AG20443 (cell line): ENCODE measurements around the gene FXYD1.
"Not testable (repeated sequence)": the region's sequence is repeated elsewhere in the genome, so short reads cannot be mapped to it uniquely, and the experiment has no call there.

Experiments used
- DNase-seq: peaks from one replicate; pipeline ENCODE4 v3.0.0; 2012; ENCODE audit warnings: low spot score, mixed read lengths

The FXYD1 gene

DNA sequence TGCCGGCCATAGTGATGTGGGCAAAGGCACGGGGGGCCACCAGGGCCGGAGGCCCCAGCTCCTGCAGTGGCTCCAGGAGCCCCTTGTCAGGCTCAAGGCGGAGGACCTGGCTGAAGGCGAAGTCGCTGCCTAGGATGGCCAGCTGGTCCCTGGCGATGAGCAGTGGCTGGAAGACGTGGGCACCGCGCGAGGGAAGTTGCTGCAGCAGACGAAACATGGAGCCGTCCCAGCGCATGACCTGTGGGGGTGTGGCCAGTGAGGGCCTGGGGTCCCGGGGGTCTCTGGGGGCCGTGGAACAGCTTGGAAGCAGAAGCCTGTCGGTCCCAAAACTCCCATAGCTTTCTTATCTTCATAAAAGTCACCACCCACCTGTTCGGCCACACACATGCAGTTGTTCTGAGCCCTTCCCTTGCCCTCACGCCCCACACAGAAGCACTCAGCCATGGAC lies 13.3 kb upstream of the FXYD1 start:
- DNase-seq: no peak

DNA sequence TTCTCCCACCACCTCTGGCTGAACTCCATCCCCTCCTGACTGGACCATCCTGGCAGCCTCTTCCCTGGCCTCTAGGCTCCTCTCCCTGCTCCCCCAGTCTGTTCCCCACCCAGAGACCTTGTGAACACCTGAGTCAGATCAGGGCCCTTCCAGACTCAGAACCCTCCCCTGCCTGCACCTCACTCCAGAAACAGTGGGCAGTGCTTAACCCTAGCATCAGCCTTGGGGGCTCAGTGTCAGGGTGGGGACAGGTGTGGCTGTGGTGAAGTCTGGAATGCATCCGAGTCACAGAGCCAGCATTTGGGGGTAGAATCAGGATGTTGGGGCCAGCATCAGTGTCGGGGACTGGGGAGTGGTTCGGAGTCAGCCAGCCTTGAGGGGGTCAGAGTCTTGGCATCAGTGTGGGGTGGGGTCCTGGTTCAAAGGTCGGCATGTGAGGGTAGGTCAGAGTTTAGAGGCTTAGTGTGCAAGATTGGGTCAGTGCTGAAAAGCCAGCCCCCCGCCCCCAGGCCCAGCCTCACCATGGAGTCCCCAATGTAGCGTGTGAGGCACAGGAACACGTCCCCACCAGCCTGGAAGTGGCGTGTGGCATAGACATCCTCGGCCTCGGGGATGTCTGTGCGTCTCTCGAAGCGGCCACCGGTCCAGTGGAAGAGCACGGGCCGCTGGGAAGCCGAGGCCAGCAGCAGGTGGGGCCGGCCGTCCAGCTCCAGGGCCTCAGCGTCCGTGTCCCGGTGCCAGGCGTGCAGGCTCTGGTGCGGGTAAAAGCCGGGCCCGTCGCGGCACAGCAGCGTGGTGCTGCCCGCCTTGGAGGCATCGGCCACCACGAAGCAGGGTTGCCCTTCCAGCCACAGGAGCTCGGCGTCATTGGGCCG lies 12.6 kb upstream of the FXYD1 start:
- DNase-seq: no peak

DNA sequence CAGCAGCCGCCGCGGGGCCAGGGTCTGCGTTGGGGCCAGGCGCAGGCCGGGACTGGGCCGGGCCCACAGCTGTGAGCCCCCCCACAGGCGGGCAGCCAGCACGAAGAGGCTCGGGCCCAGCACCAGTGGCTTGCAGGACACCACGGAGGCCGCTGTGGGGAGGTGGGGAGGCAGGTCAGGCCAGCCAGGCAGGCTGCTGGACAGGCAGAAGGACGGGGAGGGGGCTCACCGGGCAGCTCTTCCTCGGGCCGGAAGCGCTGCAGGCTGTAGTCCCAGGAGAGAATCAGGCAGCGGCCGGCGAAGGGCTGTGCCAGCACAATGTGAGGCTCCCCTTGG lies 12.0 kb upstream of the FXYD1 start:
- DNase-seq: no peak

DNA sequence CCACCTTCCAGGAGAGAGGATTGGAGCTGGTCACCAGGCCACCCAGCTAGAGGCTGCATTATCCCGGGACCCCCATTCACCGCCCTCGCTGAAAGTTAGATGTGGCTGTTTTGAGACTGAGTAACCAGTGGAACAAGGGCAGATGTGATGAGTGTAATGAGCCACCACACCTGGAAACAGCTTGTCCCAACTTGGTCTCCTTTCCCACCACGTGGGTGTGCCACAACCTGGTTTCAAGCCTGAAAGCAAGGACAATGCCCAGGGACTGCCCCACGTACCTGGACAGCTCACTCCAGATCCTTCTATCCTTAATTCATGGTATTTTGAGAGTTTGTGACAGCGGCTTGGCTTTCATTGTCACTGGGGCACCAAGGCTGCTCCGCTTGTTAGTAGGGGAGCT lies 10.8 kb upstream of the FXYD1 start:
- DNase-seq: no peak

DNA sequence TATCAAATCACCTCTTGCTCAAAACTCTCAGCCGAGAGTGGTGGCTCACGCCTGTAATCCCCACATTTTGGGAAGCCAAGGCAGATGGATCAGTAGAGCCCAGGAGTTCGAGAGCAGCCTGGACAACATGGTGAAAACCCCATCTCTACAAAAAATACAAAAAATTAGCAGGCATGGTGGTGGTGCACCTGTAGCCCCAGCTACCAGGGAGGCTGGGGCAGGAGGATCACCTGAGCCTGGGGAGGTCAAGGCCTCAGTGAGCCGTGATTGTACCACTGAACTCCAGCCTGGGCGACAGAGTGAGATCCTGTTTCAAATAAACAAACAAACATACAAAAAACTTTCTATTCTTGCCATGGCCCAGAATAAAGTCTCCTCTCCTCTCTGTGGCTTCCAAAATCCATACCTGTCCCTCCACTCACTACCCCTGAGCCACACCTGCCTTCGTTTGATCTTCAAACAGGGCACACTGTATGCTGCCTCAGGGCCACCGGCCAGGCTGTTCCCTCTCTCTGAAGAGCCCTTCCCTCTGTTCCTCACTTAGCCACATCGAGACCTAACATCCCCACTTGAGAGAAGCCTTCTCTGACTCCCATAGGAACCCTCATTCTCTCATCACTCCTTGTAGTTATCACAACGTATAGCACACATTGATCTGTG lies 10.1 kb upstream of the FXYD1 start:
- DNase-seq: no peak

DNA sequence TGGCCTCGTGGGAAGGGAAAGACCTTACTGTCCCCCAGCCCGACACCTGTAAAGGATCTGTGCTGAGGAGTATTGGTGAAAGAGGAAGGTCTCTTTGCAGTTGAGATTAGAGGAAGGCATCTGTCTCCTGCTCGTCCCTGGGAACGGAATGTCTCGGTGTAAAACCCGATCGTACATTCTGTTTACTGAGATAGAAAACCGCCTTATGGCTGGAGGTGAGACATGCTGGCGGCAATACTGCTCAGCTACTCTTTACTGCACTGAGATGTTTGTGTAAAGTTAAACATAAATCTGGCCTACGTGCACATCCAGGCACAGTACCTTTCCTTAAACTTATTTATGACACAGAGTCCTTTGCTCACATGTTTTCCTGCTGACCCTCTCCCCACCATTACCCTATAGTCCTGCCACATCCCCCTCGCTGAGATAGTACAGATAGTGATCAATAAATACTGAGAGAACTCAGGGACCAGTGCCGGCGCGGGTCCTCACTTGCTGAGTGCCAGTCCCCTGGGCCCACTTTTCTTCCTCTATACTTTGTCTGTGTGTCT lies 8.8 kb upstream of the FXYD1 start:
- not testable (repeated sequence) for DNase-seq

DNA sequence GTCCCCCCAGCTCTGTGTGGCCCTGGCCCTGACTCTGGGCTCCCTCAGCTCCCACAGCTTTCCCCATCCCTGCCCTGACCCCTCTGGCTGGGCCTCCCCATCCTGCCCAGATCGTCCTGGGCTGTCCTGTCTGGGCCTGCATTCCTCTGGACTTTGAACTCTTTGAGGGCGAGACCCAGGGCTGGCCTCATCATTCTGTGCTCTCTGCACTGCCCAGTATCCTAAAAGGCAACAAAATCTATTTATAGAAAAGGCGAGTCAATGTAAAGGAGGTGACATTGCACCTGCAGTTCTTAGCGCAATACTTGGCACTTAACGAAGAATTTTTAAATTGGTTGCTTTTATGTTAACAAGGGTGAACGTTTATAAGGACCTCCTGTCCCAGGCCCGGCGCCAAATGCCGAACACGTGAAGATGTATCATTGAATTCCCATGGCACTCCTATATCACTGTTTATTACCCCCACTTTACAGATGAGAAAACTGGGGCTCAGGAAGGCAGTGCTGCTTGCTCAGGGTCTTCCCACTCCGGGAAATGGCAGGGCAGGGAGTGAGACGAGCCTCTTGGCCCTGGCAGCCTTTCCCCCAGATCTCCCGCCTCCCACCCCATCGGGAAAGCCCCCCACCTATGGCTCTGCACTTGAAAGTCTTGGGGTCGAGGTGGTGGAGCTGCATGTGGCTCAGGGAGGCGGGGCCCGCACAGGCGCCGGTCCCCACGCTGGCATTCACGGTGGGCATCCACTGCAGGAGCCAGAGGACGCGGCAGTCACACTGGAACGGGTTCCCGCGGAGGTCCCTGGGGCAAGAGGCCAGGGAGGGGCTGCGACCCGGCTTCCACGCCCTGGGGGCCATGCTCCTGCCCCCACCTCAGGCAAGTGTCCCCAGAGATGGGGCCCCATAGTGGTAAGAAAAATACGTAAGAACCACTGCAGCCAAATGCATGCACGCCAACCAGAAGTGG lies 7.6 kb upstream of the FXYD1 start:
- no peak for DNase-seq

DNA sequence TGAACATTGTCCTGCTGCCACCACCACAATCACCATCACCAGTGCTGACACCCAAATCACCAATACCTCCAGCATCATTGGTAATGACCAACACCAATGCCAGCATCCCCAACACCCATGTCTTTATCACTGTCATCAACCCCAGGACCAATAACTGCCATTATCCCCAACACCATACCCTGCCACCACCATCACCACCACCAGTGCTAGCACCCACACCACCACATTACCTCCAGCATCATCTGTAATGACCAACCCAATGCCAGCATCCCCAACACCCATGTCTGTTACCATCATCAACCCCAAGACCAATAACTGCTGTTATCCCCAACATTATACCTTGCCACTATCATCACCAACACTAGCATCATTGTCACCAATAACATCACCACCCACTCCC lies 6.4 kb upstream of the FXYD1 start:
- DNase-seq: no peak

DNA sequence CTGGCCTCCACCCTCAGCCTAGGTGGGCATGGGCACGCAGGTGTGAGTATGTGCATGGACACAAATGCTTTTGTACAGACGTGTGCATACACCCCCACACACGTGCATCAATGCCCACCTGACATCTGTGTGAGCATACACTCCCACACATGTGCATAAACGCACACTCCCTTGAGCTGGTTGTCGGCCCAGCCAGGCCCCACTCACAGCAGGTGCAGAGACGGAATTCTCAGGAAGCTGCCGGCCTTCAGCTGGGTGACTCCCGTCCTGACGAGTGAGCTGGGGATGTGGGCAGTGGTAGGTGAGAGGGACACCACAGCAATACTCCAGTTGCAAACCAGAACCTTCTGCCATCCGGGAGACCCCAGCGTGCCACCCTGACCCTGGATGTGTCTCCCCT lies 4.8 kb upstream of the FXYD1 start:
- DNase-seq: no peak

DNA sequence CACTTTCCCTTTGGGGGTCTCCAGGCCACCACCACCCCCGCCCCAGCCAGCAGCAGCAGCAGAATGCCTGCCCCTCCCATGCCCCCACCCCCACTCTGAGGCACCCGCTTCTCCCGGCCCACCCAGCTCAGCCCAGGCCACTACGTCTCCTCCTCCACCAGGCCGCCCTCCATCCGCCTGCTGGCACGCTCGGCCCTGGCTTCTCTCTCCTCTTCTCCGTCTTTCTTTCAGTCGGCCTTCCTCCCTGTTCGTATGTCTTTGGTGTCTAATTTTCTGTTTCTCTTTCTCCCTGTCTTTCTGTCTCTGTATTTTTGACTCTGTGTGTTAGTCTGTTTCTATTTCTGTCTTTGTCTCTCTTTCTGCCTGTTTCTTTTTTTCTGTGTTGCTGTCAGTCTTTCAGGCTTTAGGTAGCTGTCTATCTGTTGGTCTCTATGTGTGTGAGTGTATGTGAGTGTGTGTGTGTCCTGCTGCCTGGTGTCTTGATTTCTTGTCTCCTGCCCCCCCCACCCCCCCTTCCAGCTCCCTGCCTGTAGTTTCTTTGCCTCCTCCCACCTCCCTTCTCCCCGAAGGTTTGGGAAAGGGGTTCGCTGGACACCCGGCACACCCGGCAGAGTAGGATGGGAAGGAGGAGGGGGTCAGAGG lies 3.9 kb upstream of the FXYD1 start, which contains the start of gene LGI4:
TSS of gene LGI4 (minus strand) at position 459 of the 642 bp plus-strand sequence. CDS start at position 80, 379 bp downstream.
- no peak for DNase-seq

DNA sequence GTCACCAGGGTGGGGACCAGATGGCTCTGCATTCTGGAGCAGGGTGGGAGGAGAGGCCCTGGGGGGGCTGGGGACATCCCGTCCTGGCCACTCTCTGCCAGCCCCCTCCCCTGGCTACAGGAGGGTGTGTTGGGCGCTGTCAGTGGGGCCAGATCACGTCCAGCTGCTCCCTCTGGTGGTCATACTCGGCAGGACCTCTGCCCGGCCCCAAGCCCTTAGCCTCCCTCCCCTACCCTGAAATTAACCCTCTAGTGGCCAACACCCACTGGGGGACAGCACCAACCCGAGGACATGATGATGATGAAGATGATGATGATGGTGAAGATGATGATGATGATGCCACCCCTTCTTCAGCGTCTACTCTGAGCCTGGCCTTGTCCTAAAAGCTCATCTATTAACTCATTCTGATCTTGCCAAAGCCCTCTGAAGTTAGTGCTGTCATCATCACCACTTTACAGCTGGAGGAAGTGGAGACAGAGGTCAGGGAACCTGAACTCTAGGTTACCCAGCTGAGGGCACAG lies 3.2 kb upstream of the FXYD1 start:
- DNase-seq: peak; percentile 89

DNA sequence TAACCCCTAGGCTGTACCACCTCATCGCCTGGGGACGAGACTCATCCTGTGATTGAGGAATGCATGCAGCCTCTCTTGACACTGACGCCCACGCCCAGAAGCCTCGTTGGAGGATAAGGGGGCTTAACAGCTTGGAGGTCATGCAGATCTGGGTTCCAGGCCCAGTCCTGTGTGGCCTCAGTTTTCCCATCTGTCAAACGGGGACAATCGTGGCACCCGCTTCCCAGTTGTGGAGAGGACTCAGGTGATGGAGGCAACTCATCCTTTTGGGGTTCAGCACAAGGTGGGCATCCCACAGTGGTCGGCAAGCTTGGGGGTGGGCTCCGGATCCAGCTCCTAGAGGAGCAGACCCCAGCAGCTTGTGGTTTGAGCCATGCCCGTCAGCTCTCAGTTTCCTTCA lies 2.4 kb upstream of the FXYD1 start:
- no peak for DNase-seq

DNA sequence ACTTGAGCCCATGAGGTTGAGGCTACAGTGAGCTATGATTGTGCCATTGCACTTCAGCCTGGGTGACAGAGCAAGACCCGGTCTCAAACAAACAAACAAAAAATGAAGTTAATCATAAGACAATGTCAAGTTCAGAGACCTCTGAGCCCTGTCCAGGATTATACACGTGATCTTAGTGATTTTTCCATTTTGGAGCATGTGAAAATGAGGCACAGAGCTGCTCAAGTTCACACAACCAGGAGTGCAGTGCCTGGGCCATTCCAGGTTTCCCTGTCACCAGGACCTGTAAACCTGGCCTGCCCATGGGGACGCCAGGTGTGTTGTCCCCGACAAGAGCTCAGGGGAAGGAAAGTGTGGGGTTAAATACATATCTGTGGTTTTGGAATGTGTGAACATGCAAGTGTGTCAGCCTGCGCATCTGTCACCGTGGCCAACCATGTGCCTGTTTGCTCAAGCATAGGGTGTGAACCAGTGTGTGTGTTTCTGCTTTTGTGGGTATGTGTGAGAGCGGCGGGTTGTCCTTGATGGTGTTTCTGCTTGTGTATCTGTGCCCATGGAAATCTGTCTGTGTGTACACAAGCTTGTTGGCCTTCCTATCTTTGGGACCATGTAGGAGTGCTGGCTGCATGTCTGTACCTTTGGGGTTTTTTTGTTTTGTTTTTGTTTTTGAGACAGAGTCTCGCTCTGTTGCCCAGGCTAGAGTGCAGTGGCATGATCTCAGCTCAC lies 1.5 kb upstream of the FXYD1 start:
- no peak for DNase-seq

DNA sequence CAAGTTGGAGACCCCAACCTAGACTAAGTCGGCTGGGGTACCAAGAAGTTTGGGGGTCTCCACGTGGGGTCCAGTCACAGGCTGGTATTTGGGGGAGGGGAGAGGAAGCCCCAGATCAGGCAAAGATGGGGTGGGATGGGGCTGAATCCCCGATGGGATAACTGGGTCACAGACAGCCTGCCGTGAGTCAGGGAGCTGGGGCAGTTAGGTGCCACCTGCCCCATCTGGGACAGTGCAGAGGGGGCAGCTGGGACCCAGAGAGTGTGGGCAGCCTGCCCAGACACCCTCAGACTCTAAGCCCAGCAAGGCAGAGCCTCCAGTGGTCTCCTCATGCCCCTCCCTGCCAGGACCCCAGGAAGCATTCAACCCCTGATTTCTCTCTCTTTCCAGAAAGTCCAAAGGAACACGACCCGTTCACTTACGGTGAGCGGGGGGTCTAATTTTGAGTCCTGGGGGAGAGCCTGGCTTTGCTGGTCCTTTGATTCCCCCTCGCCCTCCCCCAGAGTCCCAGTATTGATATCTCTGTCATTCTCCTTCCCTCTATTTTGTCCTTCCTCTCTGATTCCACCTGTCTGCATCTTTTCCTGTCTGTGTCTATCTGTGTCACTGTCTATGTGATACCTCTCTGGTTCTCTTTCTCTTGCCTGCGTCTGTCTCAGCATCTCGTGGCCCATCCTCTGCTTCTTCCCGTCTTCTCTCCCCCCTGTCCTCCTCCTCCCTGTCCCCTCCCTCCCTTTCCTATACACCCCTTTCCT lies 1.8 kb downstream of the FXYD1 start:
- no peak for DNase-seq

DNA sequence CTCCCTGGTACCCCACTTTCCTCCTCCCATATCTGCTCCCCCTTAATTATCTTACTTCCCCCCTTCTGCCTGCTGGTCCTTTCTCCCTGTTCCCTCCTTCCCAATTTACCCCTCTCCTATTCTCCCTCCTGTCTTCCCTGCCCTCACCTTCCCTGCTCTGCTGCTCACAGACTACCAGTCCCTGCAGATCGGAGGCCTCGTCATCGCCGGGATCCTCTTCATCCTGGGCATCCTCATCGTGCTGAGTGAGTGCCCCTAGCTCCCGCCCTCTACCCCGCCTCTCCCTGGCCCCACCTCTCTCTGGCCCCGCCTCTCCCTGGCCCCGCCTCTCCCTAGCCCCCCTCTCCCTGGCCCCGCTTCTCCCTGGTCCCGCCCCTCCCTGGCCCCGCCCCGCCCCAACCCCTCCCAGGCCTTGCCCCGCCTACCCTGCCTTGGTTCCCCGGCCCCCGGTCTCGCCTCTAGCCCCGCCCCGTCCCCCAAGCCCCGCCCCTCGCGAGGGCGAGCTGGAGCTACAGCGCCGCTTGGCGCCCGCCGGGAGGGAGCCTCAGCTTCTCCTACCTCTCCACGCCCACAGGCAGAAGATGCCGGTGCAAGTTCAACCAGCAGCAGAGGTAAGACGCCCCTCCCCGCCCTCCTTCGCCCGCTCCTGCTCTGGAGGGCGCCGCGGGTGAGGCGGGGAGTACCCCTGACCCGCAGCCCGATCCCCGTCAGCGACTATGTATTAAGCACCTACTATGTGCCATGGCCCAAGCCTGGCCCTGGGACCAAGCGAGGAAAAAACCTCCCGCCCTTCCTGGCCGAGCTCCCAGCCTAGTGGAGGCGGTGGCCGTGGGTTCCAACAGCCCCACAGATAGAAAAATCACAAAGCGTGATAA lies 2.6 kb downstream of the FXYD1 start:
- peak; percentile 100 for DNase-seq

DNA sequence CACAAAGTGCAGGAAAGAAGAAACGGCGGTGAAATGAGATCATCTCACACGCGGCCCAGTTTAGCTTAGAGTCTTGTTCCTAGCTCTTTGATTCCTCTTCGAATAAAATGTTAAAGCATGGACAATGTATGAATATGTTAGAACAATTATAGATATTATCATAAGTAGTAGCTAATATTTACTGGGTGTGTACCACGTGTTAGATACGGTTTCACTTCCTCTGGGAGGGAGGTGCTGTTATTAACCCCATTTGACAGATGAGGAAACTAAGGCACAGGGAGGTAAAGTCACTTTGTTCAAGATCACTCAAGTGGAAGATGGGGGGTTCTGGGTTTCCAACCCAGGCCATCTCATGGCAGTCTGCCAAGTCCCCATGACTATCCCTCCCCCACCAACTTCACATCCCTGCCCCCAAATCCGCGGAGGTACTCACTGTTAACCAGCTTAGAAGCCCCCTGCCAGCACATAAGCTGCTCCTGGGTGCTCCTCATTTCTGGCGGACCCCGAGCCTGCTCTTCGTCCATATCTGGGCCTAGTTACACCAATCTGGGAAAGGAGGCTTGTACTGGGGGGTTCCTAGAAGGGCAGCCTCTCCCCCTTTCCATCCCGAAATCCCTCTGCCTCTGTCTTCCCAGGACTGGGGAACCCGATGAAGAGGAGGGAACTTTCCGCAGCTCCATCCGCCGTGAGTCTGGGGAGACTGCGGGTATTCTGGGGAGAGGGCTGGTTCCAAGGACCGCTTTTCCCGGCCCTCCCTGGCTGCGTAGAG lies 3.4 kb downstream of the FXYD1 start:
- DNase-seq: no peak

DNA sequence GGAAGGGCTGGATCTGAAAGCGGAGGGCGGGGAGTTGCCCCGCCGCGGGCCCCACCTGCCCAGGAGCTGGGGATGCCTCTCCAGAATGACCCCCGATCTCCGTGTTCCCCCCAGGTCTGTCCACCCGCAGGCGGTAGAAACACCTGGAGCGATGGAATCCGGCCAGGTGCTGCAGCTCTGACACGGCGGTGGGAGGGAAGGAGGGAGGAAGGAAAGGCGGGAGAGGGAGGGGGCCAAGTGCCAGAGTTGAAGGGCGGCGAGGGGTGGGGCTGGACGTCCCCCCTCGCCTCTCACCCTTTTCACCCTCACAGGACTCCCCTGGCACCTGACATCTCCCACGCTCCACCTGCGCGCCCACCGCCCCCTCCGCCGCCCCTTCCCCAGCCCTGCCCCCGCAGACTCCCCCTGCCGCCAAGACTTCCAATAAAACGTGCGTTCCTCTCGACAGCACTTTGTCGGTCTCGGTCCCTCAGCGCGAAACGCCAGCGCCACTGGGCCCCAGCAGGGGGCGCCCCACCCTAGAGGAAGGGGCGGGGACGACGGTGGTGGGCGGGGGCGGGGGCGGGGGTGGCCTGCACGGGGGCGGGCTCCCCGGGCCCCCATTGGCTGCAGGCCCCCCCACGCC lies 4.1 kb downstream of the FXYD1 start:
- DNase-seq: peak; percentile 60
